Diencephalon (tissue), 1 donor: ENCODE data around the gene OR4M2. TPM values are rescaled to one million over a fixed set of nuclear protein-coding genes. Genes with fewer than 3 reads are reported as not detected.

ENCODE experiments used
- total RNA-seq: library from RNA; depleted of rRNA; stranded (reverse); fragments of >200 nt; gene quantifications from one replicate; pipeline ENCODE4 v1.2.3, GENCODE V29; 2014

The OR4M2 gene, protein sequence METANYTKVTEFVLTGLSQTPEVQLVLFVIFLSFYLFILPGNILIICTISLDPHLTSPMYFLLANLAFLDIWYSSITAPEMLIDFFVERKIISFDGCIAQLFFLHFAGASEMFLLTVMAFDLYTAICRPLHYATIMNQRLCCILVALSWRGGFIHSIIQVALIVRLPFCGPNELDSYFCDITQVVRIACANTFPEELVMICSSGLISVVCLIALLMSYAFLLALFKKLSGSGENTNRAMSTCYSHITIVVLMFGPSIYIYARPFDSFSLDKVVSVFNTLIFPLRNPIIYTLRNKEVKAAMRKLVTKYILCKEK
- not detected for total RNA-seq

DNA sequence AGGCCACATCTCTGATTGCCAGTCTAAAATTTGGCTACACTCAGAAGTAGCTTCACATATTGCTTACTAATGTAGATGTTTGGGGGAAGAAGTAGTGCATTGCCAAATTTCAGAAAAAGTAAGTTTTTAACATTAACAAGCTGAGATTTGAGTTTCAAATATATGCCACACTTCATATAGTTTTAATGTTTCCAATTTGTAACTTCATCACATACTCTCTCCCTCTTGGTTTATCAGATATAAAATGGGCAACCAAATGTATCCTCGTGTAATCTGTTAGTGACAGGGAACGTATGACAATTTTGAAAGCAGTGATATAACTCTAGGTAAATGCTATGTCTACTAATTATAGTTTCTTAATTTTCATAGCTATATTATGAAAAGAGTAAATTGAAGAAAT is at the start of gene OR4M2:
Gene OR4M2, plus strand, starts transcription at position 301 of the 400 bp plus-strand sequence. Its CDS starts 98 bp downstream, at position 399.

Other genes starting within 250 kb of the OR4M2 start
- not detected for gene POTEB, start 202.8 kb upstream of the OR4M2 start, total RNA-seq